Upper lobe of left lung (tissue), 4 donors: ENCODE data around the gene HSPB6.

Experiments used
- CTCF ChIP-seq, 6 experiments: fragments of 450-650 bp in 4 of 6; fragments of 200-600 bp in 2 of 6; sonication (generic) in 2 of 6; IDR thresholded peaks; one replicate each; pipeline ENCODE4 v1.5.1; 2016 to 2019; ENCODE audit warnings: antibody characterized with exemption in 6 of 6
- POLR2A ChIP-seq, 4 donors: fragments of 450-650 bp; IDR thresholded peaks; one replicate each; pipeline ENCODE4 v1.5.1; 2016 to 2017; ENCODE audit warnings: antibody characterized with exemption in 4 of 4, mild to moderate bottlenecking in 2 of 4

GRCh38 chr19:35720648-35721047 is 36.2 kb downstream of the HSPB6 start:
- TF ChIP-seq CTCF (IDR thresholded peaks at IDR 0.05) (no peak), POLR2A (IDR thresholded peaks at IDR 0.05) (no peak)
